ENCODE results near the gene WTIP.
"Not testable (repeated sequence)": the region's sequence is repeated elsewhere in the genome, so short reads cannot be mapped to it uniquely, and the experiment has no call there.

Gene WTIP

DNA sequence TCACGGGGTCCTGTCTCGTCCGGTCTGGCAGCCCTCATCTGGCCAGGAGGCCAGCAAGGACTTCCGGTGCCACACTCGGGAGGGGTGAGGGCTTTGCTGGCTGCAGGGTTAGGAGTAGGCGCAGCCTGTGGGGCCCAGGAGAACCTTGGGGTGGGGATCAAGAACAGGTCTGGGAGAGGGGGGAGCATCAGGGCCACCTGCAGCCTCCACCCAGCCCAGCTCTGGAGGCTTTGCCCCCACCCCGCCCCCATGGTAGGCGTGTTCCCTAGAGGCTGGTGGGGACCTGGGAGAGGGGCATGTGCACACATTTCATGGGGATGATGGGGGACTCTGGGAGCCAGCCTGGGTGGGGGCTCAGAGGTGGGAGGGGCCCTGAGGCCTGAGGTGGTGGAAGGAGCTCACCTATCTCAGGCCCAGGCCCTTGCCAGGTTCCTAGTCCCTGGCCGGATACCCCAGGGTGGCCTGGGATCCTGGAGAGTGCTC is 23.3 kb downstream of the WTIP start:
- ChIA-PET POLR2A (no interaction called here), CTCF (no interaction called here)
- peaks cover 2 to 18% (median 7%) of the 10 kb centered on the region in 5 experiments for H3K27me3 ChIP-seq (replicated peaks in 2 of 5; ENCODE audit: control insufficient read depth in 4 of 5, insufficient read depth in 5 of 5, low read length in 4 of 5)
- no peaks in the 10 kb centered on the region for H3K9me3 ChIP-seq (ENCODE audit: control extremely low read depth in 1 of 5, control insufficient read depth in 4 of 5, insufficient read depth in 2 of 5, low read depth in 1 of 5, low read length in 4 of 5)
- no peak overlapping the region for H3K4me3 ChIP-seq (ENCODE audit: control insufficient read depth in 1 of 7, extremely low read depth in 1 of 7, insufficient read depth in 4 of 7, low read depth in 2 of 7, low read length in 6 of 7)
- 100% methylated on average over 1 of the region's 9 CpGs for WGBS (ENCODE audit: insufficient coverage)
- H3K4me1 ChIP-seq (ENCODE audit: control extremely low read depth in 1 of 4, control insufficient read depth in 4 of 4, insufficient read depth in 4 of 4, low read length in 3 of 4): peaks cover 0 to 4% (median 0%) of the 10 kb centered on the region in 4 experiments
- no peak for DNase-seq
- H3K36me3 ChIP-seq (ENCODE audit: control insufficient read depth in 4 of 4, insufficient read depth in 4 of 4, low read length in 3 of 4): no peaks in the 10 kb centered on the region
- no peak overlapping the region for H3K27ac ChIP-seq (ENCODE audit: insufficient read depth in 1 of 2, low read depth in 1 of 2, low read length in 2 of 2, poor library complexity in 1 of 2, severe bottlenecking in 2 of 2)

DNA sequence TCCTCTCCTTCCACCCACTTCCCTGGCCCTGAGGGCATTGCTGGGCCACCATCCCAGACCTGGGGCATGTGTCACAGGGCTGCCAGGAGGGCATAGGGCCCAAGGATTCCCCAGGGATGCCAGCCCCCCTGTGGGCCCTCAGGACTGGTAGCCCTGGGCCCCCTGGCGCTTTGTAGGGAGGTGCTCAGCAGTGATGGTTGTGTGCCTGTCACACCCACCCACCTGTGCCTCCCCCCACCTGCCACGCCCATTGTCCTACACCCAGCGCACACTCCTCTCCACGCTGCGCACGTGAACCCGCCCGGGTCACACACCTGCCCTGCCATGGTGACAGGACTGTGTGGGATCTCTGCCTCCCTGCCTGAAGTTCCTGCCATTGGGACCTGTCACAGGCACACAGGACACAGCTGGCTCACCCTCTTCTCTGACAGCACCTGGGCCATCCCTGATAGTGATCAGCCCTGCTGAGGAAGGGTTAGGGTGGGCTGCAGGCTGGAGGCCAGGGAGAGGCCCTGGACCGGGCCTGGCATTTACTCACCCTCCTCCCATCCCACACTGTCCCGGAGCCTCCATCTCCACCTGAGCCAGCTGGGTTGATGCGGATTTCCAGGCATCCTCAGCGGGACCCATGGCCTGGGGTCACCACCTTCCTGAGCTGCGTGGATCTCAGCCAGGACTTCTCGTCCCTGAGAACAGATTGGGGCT is 23.9 kb downstream of the WTIP start:
- Histone ChIP-seq H3K9me3 (ENCODE audit: control extremely low read depth in 1 of 5, control insufficient read depth in 4 of 5, insufficient read depth in 2 of 5, low read depth in 1 of 5, low read length in 4 of 5) (peaks cover 0 to 3% (median 0%) of the 10 kb centered on the region in 5 experiments), H3K36me3 (ENCODE audit: control insufficient read depth in 4 of 4, insufficient read depth in 4 of 4, low read length in 3 of 4) (no peaks in the 10 kb centered on the region), H3K4me1 (ENCODE audit: control extremely low read depth in 1 of 4, control insufficient read depth in 4 of 4, insufficient read depth in 4 of 4, low read length in 3 of 4) (peaks cover 0 to 4% (median 0%) of the 10 kb centered on the region in 4 experiments), H3K27ac (ENCODE audit: insufficient read depth in 1 of 2, low read depth in 1 of 2, low read length in 2 of 2, poor library complexity in 1 of 2, severe bottlenecking in 2 of 2) (no peak overlapping the region), H3K4me3 (ENCODE audit: control insufficient read depth in 1 of 7, extremely low read depth in 1 of 7, insufficient read depth in 4 of 7, low read depth in 2 of 7, low read length in 6 of 7) (no peak overlapping the region), H3K27me3 (replicated peaks in 2 of 5; ENCODE audit: control insufficient read depth in 4 of 5, insufficient read depth in 5 of 5, low read length in 4 of 5) (peaks cover 0 to 12% (median 5%) of the 10 kb centered on the region in 5 experiments)
- ChIA-PET POLR2A (no interaction called here), CTCF (no interaction called here)
- no peak for DNase-seq
- 91% methylated on average over 8 of the region's 14 CpGs for WGBS (ENCODE audit: insufficient coverage)

- CTCF ChIA-PET: no interaction called here
- no peak for DNase-seq
- no peak overlapping the region for H3K4me3 ChIP-seq (ENCODE audit: control insufficient read depth in 1 of 7, extremely low read depth in 1 of 7, insufficient read depth in 4 of 7, low read depth in 2 of 7, low read length in 6 of 7)
- peaks cover 0 to 4% (median 0%) of the 10 kb centered on the region in 4 experiments for H3K4me1 ChIP-seq (ENCODE audit: control extremely low read depth in 1 of 4, control insufficient read depth in 4 of 4, insufficient read depth in 4 of 4, low read length in 3 of 4)
- H3K9me3 ChIP-seq (ENCODE audit: control extremely low read depth in 1 of 5, control insufficient read depth in 4 of 5, insufficient read depth in 2 of 5, low read depth in 1 of 5, low read length in 4 of 5): peaks cover 0 to 3% (median under 1%) of the 10 kb centered on the region in 5 experiments
- POLR2A ChIA-PET: no interaction called here
- WGBS (ENCODE audit: insufficient coverage): 95% methylated on average over 8 of the region's 8 CpGs
- no peaks in the 10 kb centered on the region for H3K36me3 ChIP-seq (ENCODE audit: control insufficient read depth in 4 of 4, insufficient read depth in 4 of 4, low read length in 3 of 4)
- peaks cover 0 to 7% (median 4%) of the 10 kb centered on the region in 5 experiments for H3K27me3 ChIP-seq (replicated peaks in 2 of 5; ENCODE audit: control insufficient read depth in 4 of 5, insufficient read depth in 5 of 5, low read length in 4 of 5)
- H3K27ac ChIP-seq (ENCODE audit: insufficient read depth in 1 of 2, low read depth in 1 of 2, low read length in 2 of 2, poor library complexity in 1 of 2, severe bottlenecking in 2 of 2): no peak overlapping the region
Observed at GRCh38 chr19:34506026-34506370, 24.4 kb downstream of the WTIP start.

- no peak for DNase-seq
- CTCF ChIA-PET: no interaction called here
- H3K4me3 ChIP-seq (ENCODE audit: control insufficient read depth in 1 of 7, extremely low read depth in 1 of 7, insufficient read depth in 4 of 7, low read depth in 2 of 7, low read length in 6 of 7): no peak overlapping the region
- H3K36me3 ChIP-seq (ENCODE audit: control insufficient read depth in 4 of 4, insufficient read depth in 4 of 4, low read length in 3 of 4): no peaks in the 10 kb centered on the region
- H3K27ac ChIP-seq (ENCODE audit: insufficient read depth in 1 of 2, low read depth in 1 of 2, low read length in 2 of 2, poor library complexity in 1 of 2, severe bottlenecking in 2 of 2): no peak overlapping the region
- H3K27me3 ChIP-seq (replicated peaks in 2 of 5; ENCODE audit: control insufficient read depth in 4 of 5, insufficient read depth in 5 of 5, low read length in 4 of 5): peaks cover 0 to 2% (median 0%) of the 10 kb centered on the region in 5 experiments
- no peaks in the 10 kb centered on the region for H3K4me1 ChIP-seq (ENCODE audit: control extremely low read depth in 1 of 4, control insufficient read depth in 4 of 4, insufficient read depth in 4 of 4, low read length in 3 of 4)
- POLR2A ChIA-PET: no interaction called here
- 94% methylated on average over 3 of the region's 4 CpGs for WGBS (ENCODE audit: insufficient coverage)
- H3K9me3 ChIP-seq (ENCODE audit: control extremely low read depth in 1 of 5, control insufficient read depth in 4 of 5, insufficient read depth in 2 of 5, low read depth in 1 of 5, low read length in 4 of 5): peaks cover 0 to 8% (median 2%) of the 10 kb centered on the region in 5 experiments
Observed at GRCh38 chr19:34507414-34508067, 26.0 kb downstream of the WTIP start.

GRCh38 chr19:34508540-34508939 is 27.0 kb downstream of the WTIP start:
- CTCF ChIA-PET: no interaction called here

GRCh38 chr19:34510904-34511303 is 29.3 kb downstream of the WTIP start:
- H3K4me3 ChIP-seq (ENCODE audit: control insufficient read depth in 1 of 7, extremely low read depth in 1 of 7, insufficient read depth in 4 of 7, low read depth in 2 of 7, low read length in 6 of 7); DNase-seq; H3K27ac ChIP-seq (ENCODE audit: insufficient read depth in 1 of 2, low read depth in 1 of 2, low read length in 2 of 2, poor library complexity in 1 of 2, severe bottlenecking in 2 of 2); H3K4me1 ChIP-seq (ENCODE audit: control extremely low read depth in 1 of 4, control insufficient read depth in 4 of 4, insufficient read depth in 4 of 4, low read length in 3 of 4); H3K9me3 ChIP-seq (ENCODE audit: control extremely low read depth in 1 of 5, control insufficient read depth in 4 of 5, insufficient read depth in 2 of 5, low read depth in 1 of 5, low read length in 4 of 5); H3K36me3 ChIP-seq (ENCODE audit: control insufficient read depth in 4 of 4, insufficient read depth in 4 of 4, low read length in 3 of 4); CTCF ChIA-PET; H3K27me3 ChIP-seq (replicated peaks in 2 of 5; ENCODE audit: control insufficient read depth in 4 of 5, insufficient read depth in 5 of 5, low read length in 4 of 5); POLR2A ChIA-PET: not testable (repeated sequence)
- 100% methylated on average over 4 of the region's 5 CpGs for WGBS (ENCODE audit: insufficient coverage)

More at GRCh38 chr19:34508540-34508939, 27.0 kb downstream of the WTIP start:
- Histone ChIP-seq H3K9me3 (ENCODE audit: control extremely low read depth in 1 of 5, control insufficient read depth in 4 of 5, insufficient read depth in 2 of 5, low read depth in 1 of 5, low read length in 4 of 5) (peaks cover 0 to 8% (median 2%) of the 10 kb centered on the region in 5 experiments), H3K27me3 (replicated peaks in 2 of 5; ENCODE audit: control insufficient read depth in 4 of 5, insufficient read depth in 5 of 5, low read length in 4 of 5) (peaks cover 0 to 2% (median 0%) of the 10 kb centered on the region in 5 experiments), H3K4me3 (ENCODE audit: control insufficient read depth in 1 of 7, extremely low read depth in 1 of 7, insufficient read depth in 4 of 7, low read depth in 2 of 7, low read length in 6 of 7) (no peak overlapping the region), H3K27ac (ENCODE audit: insufficient read depth in 1 of 2, low read depth in 1 of 2, low read length in 2 of 2, poor library complexity in 1 of 2, severe bottlenecking in 2 of 2) (no peak overlapping the region), H3K4me1 (ENCODE audit: control extremely low read depth in 1 of 4, control insufficient read depth in 4 of 4, insufficient read depth in 4 of 4, low read length in 3 of 4) (no peaks in the 10 kb centered on the region), H3K36me3 (ENCODE audit: control insufficient read depth in 4 of 4, insufficient read depth in 4 of 4, low read length in 3 of 4) (no peaks in the 10 kb centered on the region)
- no peak for DNase-seq
- 83% methylated on average over 6 of the region's 9 CpGs for WGBS (ENCODE audit: insufficient coverage)
- POLR2A ChIA-PET: no interaction called here

- WGBS (ENCODE audit: insufficient coverage): 89% methylated on average over 14 of the region's 17 CpGs
- POLR2A ChIA-PET: no interaction called here
Observed at GRCh38 chr19:34512254-34512822, 30.8 kb downstream of the WTIP start.

More at GRCh38 chr19:34512254-34512822, 30.8 kb downstream of the WTIP start:
- CTCF ChIA-PET: no interaction called here
- H3K27ac ChIP-seq (ENCODE audit: insufficient read depth in 1 of 2, low read depth in 1 of 2, low read length in 2 of 2, poor library complexity in 1 of 2, severe bottlenecking in 2 of 2): no peak overlapping the region
- peaks cover 0 to 4% (median 2%) of the 10 kb centered on the region in 5 experiments for H3K27me3 ChIP-seq (replicated peaks in 2 of 5; ENCODE audit: control insufficient read depth in 4 of 5, insufficient read depth in 5 of 5, low read length in 4 of 5)
- no peak for DNase-seq
- H3K4me1 ChIP-seq (ENCODE audit: control extremely low read depth in 1 of 4, control insufficient read depth in 4 of 4, insufficient read depth in 4 of 4, low read length in 3 of 4): no peaks in the 10 kb centered on the region
- H3K4me3 ChIP-seq (ENCODE audit: control insufficient read depth in 1 of 7, extremely low read depth in 1 of 7, insufficient read depth in 4 of 7, low read depth in 2 of 7, low read length in 6 of 7): no peak overlapping the region
- H3K36me3 ChIP-seq (ENCODE audit: control insufficient read depth in 4 of 4, insufficient read depth in 4 of 4, low read length in 3 of 4): no peaks in the 10 kb centered on the region
- H3K9me3 ChIP-seq (ENCODE audit: control extremely low read depth in 1 of 5, control insufficient read depth in 4 of 5, insufficient read depth in 2 of 5, low read depth in 1 of 5, low read length in 4 of 5): peaks cover 0 to 8% (median 2%) of the 10 kb centered on the region in 5 experiments
